Measurements from ENCODE around the gene UTP4.
"Not testable (repeated sequence)": the region's sequence is repeated elsewhere in the genome, so short reads cannot be mapped to it uniquely, and the experiment has no call there.

UTP4 gene

DNA sequence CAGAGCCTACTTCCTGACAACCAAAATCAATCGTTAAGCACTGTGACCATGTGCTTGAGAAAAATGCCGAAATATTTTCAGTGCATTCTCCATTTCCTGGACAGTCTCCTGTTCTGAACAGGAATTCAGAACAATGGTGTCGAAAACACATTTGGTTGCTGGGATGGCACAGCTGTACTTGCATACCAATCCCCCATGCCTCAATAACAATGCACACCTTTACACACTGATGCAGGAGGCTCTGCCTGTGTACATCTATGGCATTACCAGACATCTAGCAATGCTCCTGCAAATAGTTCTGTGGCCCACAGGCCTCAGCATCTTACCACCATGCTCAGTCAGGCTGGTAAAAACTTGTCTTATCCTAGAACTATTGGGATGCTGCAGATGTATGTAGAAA lies 6.2 kb upstream of the UTP4 start:
- peaks cover 4% of the 10 kb centered on the region for H3K36me3 ChIP-seq

DNA sequence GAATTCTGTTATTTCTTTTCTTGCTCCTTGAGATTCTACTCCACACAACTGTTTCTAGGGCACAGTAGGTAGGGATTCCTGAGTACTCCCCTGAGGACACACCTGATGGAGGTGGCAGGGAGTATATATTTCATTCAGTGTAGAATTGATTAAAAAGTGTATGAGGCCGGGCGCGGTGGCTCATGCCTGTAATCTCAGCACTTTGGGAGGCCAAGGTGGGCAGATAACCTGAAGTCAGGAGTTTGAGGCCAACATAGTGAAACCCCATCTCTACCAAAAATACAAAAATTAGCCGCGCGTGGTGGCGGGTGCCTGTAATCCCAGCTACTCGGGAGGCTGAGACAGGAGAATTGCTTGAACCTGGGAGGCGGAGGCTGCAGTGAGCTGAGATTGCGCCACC lies 5.6 kb upstream of the UTP4 start:
- not testable (repeated sequence) for H3K27me3 ChIP-seq; DNase-seq; H3K4me1 ChIP-seq; H3K4me3 ChIP-seq (ENCODE audit: low read depth, low read length); H3K36me3 ChIP-seq; H3K9me3 ChIP-seq

More for the DNA sequence above, 6.2 kb upstream of the UTP4 start:
- H3K4me1 ChIP-seq: no peaks in the 10 kb centered on the region
- DNase-seq: no peak
- H3K9me3 ChIP-seq: no peaks in the 10 kb centered on the region
- TF ChIP-seq, protein P1, sequence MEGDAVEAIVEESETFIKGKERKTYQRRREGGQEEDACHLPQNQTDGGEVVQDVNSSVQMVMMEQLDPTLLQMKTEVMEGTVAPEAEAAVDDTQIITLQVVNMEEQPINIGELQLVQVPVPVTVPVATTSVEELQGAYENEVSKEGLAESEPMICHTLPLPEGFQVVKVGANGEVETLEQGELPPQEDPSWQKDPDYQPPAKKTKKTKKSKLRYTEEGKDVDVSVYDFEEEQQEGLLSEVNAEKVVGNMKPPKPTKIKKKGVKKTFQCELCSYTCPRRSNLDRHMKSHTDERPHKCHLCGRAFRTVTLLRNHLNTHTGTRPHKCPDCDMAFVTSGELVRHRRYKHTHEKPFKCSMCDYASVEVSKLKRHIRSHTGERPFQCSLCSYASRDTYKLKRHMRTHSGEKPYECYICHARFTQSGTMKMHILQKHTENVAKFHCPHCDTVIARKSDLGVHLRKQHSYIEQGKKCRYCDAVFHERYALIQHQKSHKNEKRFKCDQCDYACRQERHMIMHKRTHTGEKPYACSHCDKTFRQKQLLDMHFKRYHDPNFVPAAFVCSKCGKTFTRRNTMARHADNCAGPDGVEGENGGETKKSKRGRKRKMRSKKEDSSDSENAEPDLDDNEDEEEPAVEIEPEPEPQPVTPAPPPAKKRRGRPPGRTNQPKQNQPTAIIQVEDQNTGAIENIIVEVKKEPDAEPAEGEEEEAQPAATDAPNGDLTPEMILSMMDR (IDR thresholded peaks at IDR 0.05; ENCODE audit: low read depth, low read length): no peak
- H3K27me3 ChIP-seq: no peaks in the 10 kb centered on the region
- H3K4me3 ChIP-seq (ENCODE audit: low read depth, low read length): no peak overlapping the region

DNA sequence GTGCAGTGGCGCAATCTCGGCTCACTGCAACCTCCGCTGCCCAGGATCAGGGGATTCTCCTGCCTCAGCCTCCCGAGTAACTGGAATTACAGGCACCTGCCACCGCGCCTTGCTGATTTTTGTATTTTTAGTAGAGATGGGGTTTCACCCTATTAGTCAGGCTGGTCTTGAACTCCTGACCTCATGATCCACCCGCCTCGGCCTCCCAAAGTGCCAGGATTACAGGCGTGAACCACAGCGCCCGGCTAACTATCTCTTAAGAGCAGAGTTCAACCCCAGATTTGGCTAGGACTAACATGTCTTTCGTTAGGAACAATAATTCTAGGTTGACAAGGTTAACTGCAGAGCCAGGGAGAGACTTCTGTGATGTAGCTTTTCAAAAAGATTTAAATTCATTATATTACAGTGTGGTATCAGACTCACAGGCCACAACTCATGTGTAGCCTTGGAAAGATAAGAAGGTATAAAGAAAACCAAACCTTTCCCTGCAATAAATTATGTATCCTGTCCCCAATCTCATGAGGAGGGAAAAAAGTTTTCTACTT lies 4.4 kb upstream of the UTP4 start:
- TF ChIP-seq, protein P1 (IDR thresholded peaks at IDR 0.05; ENCODE audit: low read depth, low read length): no peak
- Histone ChIP-seq H3K4me1 (no peaks in the 10 kb centered on the region), H3K36me3 (peaks cover 4% of the 10 kb centered on the region), H3K27me3 (no peaks in the 10 kb centered on the region), H3K9me3 (no peaks in the 10 kb centered on the region), H3K4me3 (ENCODE audit: low read depth, low read length) (no peak overlapping the region)
- no peak for DNase-seq

DNA sequence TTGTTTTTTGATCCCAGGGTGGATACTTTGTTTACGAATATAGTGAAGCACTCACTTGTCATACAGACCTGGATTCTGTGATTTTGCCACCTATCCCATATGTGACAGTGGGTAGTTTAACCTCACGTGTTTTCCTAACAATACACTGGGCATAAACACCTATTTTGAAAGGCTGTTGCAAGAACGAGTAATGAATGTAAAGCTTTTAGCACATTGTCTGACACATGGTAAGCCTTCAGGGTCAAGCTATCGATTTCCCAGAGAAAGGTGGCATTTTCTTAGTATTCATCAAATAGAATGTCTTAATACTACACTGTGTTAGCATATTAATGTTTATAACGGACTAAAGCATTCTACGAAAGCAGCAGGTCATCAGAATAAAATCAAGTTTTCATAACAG lies 2.0 kb upstream of the UTP4 start:
- Histone ChIP-seq H3K4me1 (no peaks in the 10 kb centered on the region; the same call in 1 of the 2 replicates), H3K36me3 (peaks cover 16% of the 10 kb centered on the region), H3K9me3 (no peaks in the 10 kb centered on the region), H3K4me3 (ENCODE audit: low read depth, low read length) (no peak overlapping the region), H3K27me3 (no peaks in the 10 kb centered on the region)
- TF ChIP-seq, protein P1 (IDR thresholded peaks at IDR 0.05; ENCODE audit: low read depth, low read length): no peak
- no peak for DNase-seq

DNA sequence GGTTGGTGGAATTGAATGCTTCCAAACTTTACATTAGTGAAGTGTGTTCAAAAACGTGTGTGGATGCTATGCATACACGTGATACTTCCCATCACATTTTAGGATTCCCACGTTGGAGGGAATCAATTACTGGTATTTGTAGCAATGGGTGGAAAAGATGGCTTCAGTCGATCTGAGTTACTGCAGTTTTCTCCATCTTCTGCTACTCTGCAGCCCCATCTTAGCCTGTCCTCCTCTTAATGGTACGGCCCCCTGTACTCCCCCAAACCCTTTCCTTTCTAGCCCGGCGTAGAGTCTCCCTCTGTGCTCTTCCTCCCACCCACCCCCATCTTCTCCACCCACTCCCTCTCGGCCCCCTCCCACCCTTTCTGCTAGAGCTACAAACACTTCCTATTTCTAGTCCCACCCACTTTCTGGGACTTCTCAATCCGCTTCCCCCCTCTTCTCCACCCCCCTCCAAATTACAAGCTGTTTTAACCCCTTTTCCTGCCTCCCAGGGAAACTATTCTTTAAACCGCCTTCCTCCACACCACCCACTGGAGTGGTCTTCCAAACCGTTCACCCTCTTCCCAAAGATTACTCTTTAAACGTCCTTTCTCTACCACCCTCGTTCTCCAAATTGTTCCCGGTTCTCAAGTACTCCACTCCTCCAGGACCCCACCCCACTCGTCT lies 1.1 kb upstream of the UTP4 start:
- peak overlapping the region; percentile 88 for H3K4me3 ChIP-seq (ENCODE audit: low read depth, low read length)
- no peaks in the 10 kb centered on the region for H3K27me3 ChIP-seq
- no peaks in the 10 kb centered on the region for H3K9me3 ChIP-seq
- TF ChIP-seq, protein P1 (IDR thresholded peaks at IDR 0.05; ENCODE audit: low read depth, low read length): no peak
- H3K4me1 ChIP-seq: no peaks in the 10 kb centered on the region; the same call in 1 of the 2 replicates
- peaks cover 22% of the 10 kb centered on the region for H3K36me3 ChIP-seq
- peak; percentile 20 for DNase-seq

DNA sequence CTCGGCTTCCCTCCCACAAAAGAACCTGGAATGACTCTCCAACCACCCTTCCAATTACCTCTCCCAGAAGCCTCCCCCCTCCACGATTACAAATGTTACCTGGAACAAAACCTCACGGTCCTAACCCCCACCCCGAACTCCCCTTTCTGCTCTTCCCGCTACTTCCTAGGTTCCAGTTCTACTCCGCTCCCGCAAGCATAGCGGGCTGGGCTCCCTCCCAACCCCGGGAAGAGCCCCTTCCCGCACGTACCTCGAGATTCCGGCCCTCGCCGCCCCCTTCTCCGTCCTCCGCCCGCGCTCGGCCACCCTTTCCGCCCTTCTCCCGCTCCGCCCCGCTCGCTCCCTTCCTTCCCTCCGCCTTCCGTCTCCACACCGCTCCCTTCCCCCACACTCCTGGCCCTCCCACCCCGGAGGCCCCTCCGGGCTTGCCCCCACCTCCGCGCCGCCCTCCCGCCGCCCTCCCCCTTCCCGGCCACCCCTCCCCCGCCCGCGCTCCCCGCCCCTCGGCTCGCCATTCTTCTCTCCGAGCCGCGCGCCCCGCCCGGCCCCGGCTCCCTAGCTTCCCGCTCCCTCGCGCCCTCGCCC lies 518 bp upstream of the UTP4 start:
- peak; percentile 93 for DNase-seq
- Histone ChIP-seq H3K9me3 (no peaks in the 10 kb centered on the region), H3K27me3 (no peaks in the 10 kb centered on the region), H3K36me3 (peaks cover 28% of the 10 kb centered on the region), H3K4me1 (no peaks in the 10 kb centered on the region; the same call in 1 of the 2 replicates), H3K4me3 (ENCODE audit: low read depth, low read length) (peak overlapping the region; percentile 88)
- TF ChIP-seq, protein P1 (IDR thresholded peaks at IDR 0.05; ENCODE audit: low read depth, low read length): no peak

Measured in BE2C (cell line).